Uterus (tissue), 4 donors: ENCODE data around the gene FREM1. TPM values are rescaled to one million over a fixed set of nuclear protein-coding genes. Genes with fewer than 3 reads are reported as not detected.
A peak's percentile ranks its signal among the peaks of the same experiment; 100 is the strongest.

ENCODE experiments used
- DNase-seq, 2 donors: peaks; one replicate each; pipeline ENCODE4 v3.0.0-alpha.2; 2019 to 2020
- H3K27ac ChIP-seq, 2 donors: fragments of 200-600 bp; sonication (generic); 1 replicate in 1 of 2; 2 replicates in 1 of 2; pipeline ENCODE4 v1.5.1; 2016 to 2018
- H3K27me3 ChIP-seq, 2 donors: fragments of 200-600 bp; sonication (generic); one replicate each; pipeline ENCODE4 v1.5.1; 2018 to 2019; ENCODE audit warnings: control low read depth in 1 of 2
- H3K36me3 ChIP-seq, 2 donors: fragments of 200-600 bp; sonication (generic); one replicate each; pipeline ENCODE4 v1.5.1; 2019; ENCODE audit warnings: control low read depth in 1 of 2
- H3K4me1 ChIP-seq, 2 donors: fragments of 200-600 bp; sonication (generic); one replicate each; pipeline ENCODE4 v1.5.1; 2018 to 2019; ENCODE audit warnings: control low read depth in 1 of 2
- H3K4me3 ChIP-seq, 2 donors: fragments of 200-600 bp; sonication (generic); 1 replicate in 1 of 2; 2 replicates in 1 of 2; pipeline ENCODE4 v1.5.1; 2018 to 2019; ENCODE audit warnings: mild to moderate bottlenecking in 1 of 2
- H3K9me3 ChIP-seq, 2 donors: fragments of 200-600 bp; sonication (generic); one replicate each; pipeline ENCODE4 v1.5.1; 2019; ENCODE audit warnings: control low read depth in 1 of 2
- POLR2A ChIP-seq, 2 donors: fragments of 450-650 bp; IDR thresholded peaks; one replicate each; pipeline ENCODE4 v1.6.1; 2016; ENCODE audit warnings: antibody characterized with exemption in 2 of 2, mild to moderate bottlenecking in 1 of 2, moderate library complexity in 1 of 2
- intact Hi-C: fragments of 100-400 bp; cut with DNase I; formaldehyde crosslinking; loops from one replicate; pipeline ENCODE4 v1.15.1; 2023; ENCODE audit warnings: low total_unique reads
- total RNA-seq, 4 donors: library from RNA; depleted of rRNA in 3 of 4; stranded (reverse); fragments of >200 nt in 3 of 4; gene quantifications; one replicate each; pipeline versions ENCODE4 v1.1.0 to v1.2.4, GENCODE V29; 2014 to 2023
- TF ChIP-seq, protein P1 (sequence below), 4 experiments: fragments of 200-600 bp in 2 of 4; fragments of 450-650 bp in 2 of 4; sonication (generic) in 2 of 4; IDR thresholded peaks; one replicate each; pipeline ENCODE4 v1.5.1; 2016 to 2019; ENCODE audit warnings: antibody characterized with exemption in 4 of 4, mild to moderate bottlenecking in 2 of 4, moderate library complexity in 1 of 4
- donor health status: DM: yes; HTN: yes; CAD: no.

Gene FREM1
- total RNA-seq, 4 donors from 2014 or later: 7.6 to 92.6 (median 18.4) TPM

DNA sequence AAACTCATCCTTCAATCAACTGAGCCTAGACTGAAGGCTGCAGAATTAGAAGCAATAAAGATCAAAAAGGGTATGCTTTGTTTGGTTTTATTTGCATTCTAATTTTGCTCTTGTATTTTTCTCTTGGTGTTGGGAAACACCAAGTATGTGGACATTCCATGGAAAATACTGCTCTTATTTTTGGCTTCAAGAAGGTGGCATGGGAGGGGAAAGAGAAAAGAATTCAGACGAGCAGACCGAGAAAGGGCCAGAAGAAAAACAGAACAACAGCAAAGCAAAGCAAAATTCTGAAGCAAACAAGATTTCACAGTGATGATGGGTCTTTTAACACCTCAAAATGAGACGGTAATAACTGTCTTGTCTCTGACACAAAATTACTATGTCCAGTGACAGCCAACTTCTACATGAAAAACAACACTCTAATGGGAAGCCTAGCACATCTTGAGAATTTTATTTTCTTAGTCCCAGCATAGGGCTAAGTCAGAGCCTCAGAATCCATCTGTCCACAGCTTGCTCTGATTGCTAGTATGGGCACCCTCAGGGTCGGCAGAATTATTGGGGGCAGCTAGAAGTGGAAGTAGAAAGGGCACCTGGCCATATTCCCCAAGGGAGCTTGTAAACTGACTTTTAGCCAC, 26.8 kb downstream of the FREM1 start:
- no peaks in the 10 kb centered on the region for H3K4me1 ChIP-seq
- intact Hi-C loops: no loop called here
- peak overlapping the region; percentile 84 to 89 for H3K27ac ChIP-seq
- no peak for DNase-seq
- peak overlapping the region in 1 of 2 donors; percentile 15 for H3K4me3 ChIP-seq
- no peaks in the 10 kb centered on the region for H3K9me3 ChIP-seq
- no peak for TF ChIP-seq POLR2A (IDR thresholded peaks at IDR 0.05)
- TF ChIP-seq, protein P1, sequence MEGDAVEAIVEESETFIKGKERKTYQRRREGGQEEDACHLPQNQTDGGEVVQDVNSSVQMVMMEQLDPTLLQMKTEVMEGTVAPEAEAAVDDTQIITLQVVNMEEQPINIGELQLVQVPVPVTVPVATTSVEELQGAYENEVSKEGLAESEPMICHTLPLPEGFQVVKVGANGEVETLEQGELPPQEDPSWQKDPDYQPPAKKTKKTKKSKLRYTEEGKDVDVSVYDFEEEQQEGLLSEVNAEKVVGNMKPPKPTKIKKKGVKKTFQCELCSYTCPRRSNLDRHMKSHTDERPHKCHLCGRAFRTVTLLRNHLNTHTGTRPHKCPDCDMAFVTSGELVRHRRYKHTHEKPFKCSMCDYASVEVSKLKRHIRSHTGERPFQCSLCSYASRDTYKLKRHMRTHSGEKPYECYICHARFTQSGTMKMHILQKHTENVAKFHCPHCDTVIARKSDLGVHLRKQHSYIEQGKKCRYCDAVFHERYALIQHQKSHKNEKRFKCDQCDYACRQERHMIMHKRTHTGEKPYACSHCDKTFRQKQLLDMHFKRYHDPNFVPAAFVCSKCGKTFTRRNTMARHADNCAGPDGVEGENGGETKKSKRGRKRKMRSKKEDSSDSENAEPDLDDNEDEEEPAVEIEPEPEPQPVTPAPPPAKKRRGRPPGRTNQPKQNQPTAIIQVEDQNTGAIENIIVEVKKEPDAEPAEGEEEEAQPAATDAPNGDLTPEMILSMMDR (IDR thresholded peaks at IDR 0.05): no peak
- no peaks in the 10 kb centered on the region for H3K36me3 ChIP-seq
- no peaks in the 10 kb centered on the region for H3K27me3 ChIP-seq

DNA sequence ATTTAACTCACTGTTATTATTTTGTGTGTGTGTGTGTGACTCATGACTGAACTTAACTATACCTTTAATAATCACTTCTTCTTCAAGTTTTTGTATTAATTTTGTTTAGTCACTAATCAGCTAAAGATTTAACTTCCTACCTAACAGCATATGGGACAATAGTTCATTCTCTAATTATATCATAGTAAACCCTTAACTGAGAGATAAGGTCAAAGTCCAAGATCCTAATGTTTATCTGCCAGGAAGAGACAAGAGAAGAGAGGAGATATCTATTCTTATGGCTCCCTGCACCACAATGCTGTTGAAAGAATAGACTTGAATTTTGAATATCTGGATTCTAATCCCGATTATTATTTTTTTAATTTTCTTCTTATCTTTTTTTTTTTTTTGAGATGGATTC, 28.1 kb downstream of the FREM1 start:
- no peak for DNase-seq
- Histone ChIP-seq H3K4me1 (no peaks in the 10 kb centered on the region), H3K36me3 (no peaks in the 10 kb centered on the region), H3K27ac (peak overlapping the region in 1 of 2 donors; percentile 89), H3K4me3 (no peak overlapping the region), H3K9me3 (no peaks in the 10 kb centered on the region), H3K27me3 (no peaks in the 10 kb centered on the region)
- intact Hi-C loops: no loop called here
- TF ChIP-seq, protein P1 (IDR thresholded peaks at IDR 0.05): no peak
- TF ChIP-seq POLR2A (IDR thresholded peaks at IDR 0.05): no peak

- Histone ChIP-seq H3K36me3 (no peaks in the 10 kb centered on the region), H3K9me3 (no peaks in the 10 kb centered on the region), H3K4me1 (no peaks in the 10 kb centered on the region), H3K27ac (peak overlapping the region; percentile 22 to 89), H3K4me3 (no peak overlapping the region), H3K27me3 (no peaks in the 10 kb centered on the region)
- intact Hi-C loops: no loop called here
- no peak for DNase-seq
- TF ChIP-seq, protein P1 (IDR thresholded peaks at IDR 0.05): no peak
- TF ChIP-seq POLR2A (IDR thresholded peaks at IDR 0.05): no peak
These were observed 29.2 kb downstream of the FREM1 start for GRCh38 chr9:14881006-14881405.

GRCh38 chr9:14870090-14870489, 40.1 kb downstream of the FREM1 start:
- peaks cover 4 to 8% of the 10 kb centered on the region in 2 donors for H3K4me1 ChIP-seq
- no peak for TF ChIP-seq POLR2A (IDR thresholded peaks at IDR 0.05)
- TF ChIP-seq, protein P1 (IDR thresholded peaks at IDR 0.05): no peak
- no peaks in the 10 kb centered on the region for H3K27me3 ChIP-seq
- DNase-seq: no peak
- H3K9me3 ChIP-seq: no peaks in the 10 kb centered on the region
- H3K4me3 ChIP-seq: no peak overlapping the region
- intact Hi-C loops: no loop called here
- H3K36me3 ChIP-seq: no peaks in the 10 kb centered on the region
- H3K27ac ChIP-seq: peak overlapping the region; percentile 69 to 77

- DNase-seq: no peak
- intact Hi-C loops: no loop called here
- Histone ChIP-seq H3K27me3 (no peaks in the 10 kb centered on the region), H3K4me1 (peaks cover 4 to 8% of the 10 kb centered on the region in 2 donors), H3K27ac (peak overlapping the region; percentile 69 to 77), H3K36me3 (no peaks in the 10 kb centered on the region), H3K4me3 (no peak overlapping the region), H3K9me3 (no peaks in the 10 kb centered on the region)
- no peak for TF ChIP-seq POLR2A (IDR thresholded peaks at IDR 0.05)
- TF ChIP-seq, protein P1 (IDR thresholded peaks at IDR 0.05): no peak
These were observed 40.6 kb downstream of the FREM1 start for GRCh38 chr9:14869671-14870070.
